Stimulated activated CD8-positive, alpha-beta memory T cell treated with anti-CD3 and anti-CD28 coated beads, Interleukin-2, amount 100 ng/mL, for 48 hours (primary cell): ENCODE measurements around the gene RPS6KA5.
"Not testable (repeated sequence)": the region's sequence is repeated elsewhere in the genome, so short reads cannot be mapped to it uniquely, and the experiment has no call there.

Experiments used
- DNase-seq, 2 donors: peaks; one replicate each; pipeline ENCODE4 v3.0.0-alpha.2; 2020; ENCODE audit warnings: low read depth in 2 of 2

RPS6KA5 gene

GRCh38 chr14:91067186-91067585 is 6.7 kb upstream of the RPS6KA5 start:
- no peak for DNase-seq

- no peak for DNase-seq
Observed at GRCh38 chr14:91065266-91065665, 4.8 kb upstream of the RPS6KA5 start.

- no peak for DNase-seq
Observed at GRCh38 chr14:91063119-91063518, 2.7 kb upstream of the RPS6KA5 start.

GRCh38 chr14:91062600-91062999 is 2.2 kb upstream of the RPS6KA5 start:
- DNase-seq = no peak

GRCh38 chr14:91061056-91061887 is 831 bp upstream of the RPS6KA5 start:
- DNase-seq = no peak

GRCh38 chr14:91059576-91060350 is 678 bp downstream of the RPS6KA5 start:
- DNase-seq = peak; percentile 30

GRCh38 chr14:91058042-91058581 is 2.3 kb downstream of the RPS6KA5 start:
- no peak for DNase-seq

GRCh38 chr14:91056361-91056760 is 4.1 kb downstream of the RPS6KA5 start:
- no peak for DNase-seq

- no peak for DNase-seq
Observed at GRCh38 chr14:91055016-91055415, 5.4 kb downstream of the RPS6KA5 start.

GRCh38 chr14:91048676-91049075 is 11.8 kb downstream of the RPS6KA5 start:
- no peak for DNase-seq

GRCh38 chr14:91048265-91048664 is 12.2 kb downstream of the RPS6KA5 start:
- DNase-seq = no peak

GRCh38 chr14:91047174-91047753 is 13.2 kb downstream of the RPS6KA5 start:
- no peak for DNase-seq

GRCh38 chr14:91046488-91047072 is 13.9 kb downstream of the RPS6KA5 start:
- no peak for DNase-seq

- no peak for DNase-seq
Observed at GRCh38 chr14:91041450-91041849, 19.0 kb downstream of the RPS6KA5 start.

- DNase-seq = no peak
Observed at GRCh38 chr14:91040545-91040944, 19.9 kb downstream of the RPS6KA5 start.

- DNase-seq = no peak
Observed at GRCh38 chr14:91038439-91038838, 22.0 kb downstream of the RPS6KA5 start.

- no peak for DNase-seq
Observed at GRCh38 chr14:91036741-91037469, 23.5 kb downstream of the RPS6KA5 start.

GRCh38 chr14:91035855-91036254 is 24.6 kb downstream of the RPS6KA5 start:
- no peak for DNase-seq

- DNase-seq = not testable (repeated sequence)
Observed at GRCh38 chr14:91034379-91034778, 26.1 kb downstream of the RPS6KA5 start.

GRCh38 chr14:91032248-91032647 is 28.2 kb downstream of the RPS6KA5 start:
- no peak for DNase-seq

GRCh38 chr14:91031666-91032065 is 28.8 kb downstream of the RPS6KA5 start:
- DNase-seq = no peak
